Measurements from ENCODE around the gene FREM1. TPM values are rescaled to one million over a fixed set of nuclear protein-coding genes. Genes with fewer than 3 reads are reported as not detected.

Gene FREM1
- total and polyA plus RNA-seq, 10 of the 15 experiments (the other 5 are each of a cell fraction or from before 2014, with no cell fraction given): 0.01 to 0.16 (median 0.08) TPM; not detected in 7

GRCh38 chr9:14926941-14927624 is 16.9 kb upstream of the FREM1 start:
- in situ Hi-C loops (cut with MboI): no loop called here
- no peaks in the 10 kb centered on the region for H3K36me3 ChIP-seq (ENCODE audit: control insufficient read depth in 2 of 2, insufficient read depth in 2 of 2, low read length in 1 of 2)
- no peaks in the 10 kb centered on the region for H3K79me2 ChIP-seq (ENCODE audit: control insufficient read depth, insufficient read depth, low read length)
- DNase-seq (ENCODE audit: low read depth, low spot score) (no peak), FAIRE-seq (no peak), ATAC-seq (no peak)
- no peak overlapping the region for H3K4me3 ChIP-seq
- H4K20me1 ChIP-seq (ENCODE audit: control insufficient read depth, insufficient read depth): no peaks in the 10 kb centered on the region
- TF ChIP-seq IRF4 (IDR thresholded peaks at IDR 0.05; ENCODE audit: low read depth, low read length) (no peak), ZNF217 (IDR thresholded peaks at IDR 0.05) (no peak), ESRRA (IDR thresholded peaks at IDR 0.05; ENCODE audit: low read length) (no peak), RCOR1 (conservative IDR thresholded peaks at IDR 0.05; ENCODE audit: low read depth, low read length) (no peak), STAT1 (conservative IDR thresholded peaks at IDR 0.05) (no peak), MTA3 (IDR thresholded peaks at IDR 0.05; ENCODE audit: borderline replicate concordance, low read length) (no peak), CUX1 (IDR thresholded peaks at IDR 0.05; ENCODE audit: insufficient replicate concordance, low read depth, low read length) (no peak), POLR2A (IDR thresholded peaks at IDR 0.05; ENCODE audit: low read depth, low read length) (no peak), EED (IDR thresholded peaks at IDR 0.05; ENCODE audit: low read depth) (no peak), NR2F1 (conservative IDR thresholded peaks at IDR 0.05) (no peak), MTA2 (IDR thresholded peaks at IDR 0.05; ENCODE audit: low read depth) (no peak), RFX5 (IDR thresholded peaks at IDR 0.05; ENCODE audit: low read depth, low read length) (no peak), SREBF2 (IDR thresholded peaks at IDR 0.05; ENCODE audit: low read length) (no peak), EGR1 (IDR thresholded peaks at IDR 0.05; ENCODE audit: borderline replicate concordance in 1 of 2, low read depth in 2 of 2, low read length in 2 of 2) (no peak), SMC3 (IDR thresholded peaks at IDR 0.05; ENCODE audit: borderline replicate concordance, low read length) (no peak)
- intact Hi-C loops (cut with micrococcal nuclease; ENCODE audit: unreplicated experiment): loop anchor here (2.0 kb wide), 1 partner anchor 20 kb away; no protein-coding TSS in a partner anchor
- ChIA-PET RAD21 (ENCODE audit: unreplicated experiment) (no interaction called here), POLR2A (no interaction called here), CTCF (no interaction called here), SMC1A (ENCODE audit: uncharacterized antibody, unreplicated experiment) (no interaction called here)
- no peaks in the 10 kb centered on the region for H3K27me3 ChIP-seq (replicated peaks in 1 of 2; ENCODE audit: control insufficient read depth in 2 of 2, insufficient read depth in 2 of 2, low read length in 1 of 2)
- 0% methylated on average over 3 of the region's 3 CpGs for WGBS (ENCODE audit: insufficient coverage, insufficient replicate concordance, low lambda C conversion rate, missing lambda C conversion rate)
- H3K4me1 ChIP-seq (ENCODE audit: control insufficient read depth, insufficient read depth, low read length): no peaks in the 10 kb centered on the region
- no peak overlapping the region for H3K4me2 ChIP-seq (ENCODE audit: control insufficient read depth, insufficient read depth)
- H3K9me3 ChIP-seq (replicated peaks; ENCODE audit: control insufficient read depth, insufficient read depth, low read length): no peaks in the 10 kb centered on the region
- H3K9ac ChIP-seq (ENCODE audit: control insufficient read depth, insufficient read depth, low read length): no peak overlapping the region
- BruUV-seq (replicated peaks): no TSS peak
- H3K27ac ChIP-seq (ENCODE audit: control insufficient read depth, insufficient read depth): no peak overlapping the region
- no peak overlapping the region for H2AFZ ChIP-seq (ENCODE audit: control insufficient read depth, low read depth, low read length)
